Measurements from ENCODE around the gene PGC.
"Not testable (repeated sequence)": the region's sequence is repeated elsewhere in the genome, so short reads cannot be mapped to it uniquely, and the experiment has no call there.

Gene PGC

DNA sequence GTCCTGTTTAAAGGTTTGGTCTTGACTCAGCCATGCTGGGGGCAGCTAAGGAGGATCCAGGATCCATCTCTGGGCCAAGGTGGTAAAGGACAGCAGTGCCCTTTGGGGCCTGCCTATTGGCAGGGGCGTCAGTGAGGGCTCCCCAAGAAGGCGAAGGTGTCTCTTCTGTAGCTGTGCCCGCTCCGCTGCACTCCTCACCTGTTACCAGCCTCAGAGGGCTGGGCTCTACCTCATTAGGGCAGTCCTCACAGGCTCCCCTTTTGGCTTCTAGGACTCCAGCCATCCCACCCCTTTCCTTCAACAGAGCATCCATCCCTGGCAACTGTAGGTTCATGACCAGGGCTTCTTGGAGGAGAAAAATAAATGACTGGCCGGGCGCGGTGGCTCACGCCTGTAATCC is 22.2 kb upstream of the PGC start:
- Histone ChIP-seq H3K4me2 (peak overlapping the region in 9 of 11 experiments; percentile 27 to 57 (median 50); a peak in 6 of 22 replicates), H3K27me3 (no peaks in the 10 kb centered on the region), H3K36me3 (peaks cover 35 to 50% (median 40%) of the 10 kb centered on the region in 11 experiments), H3K4me1 (peaks cover 12 to 31% (median 24%) of the 10 kb centered on the region in 10 experiments), H3K4me3 (no peak overlapping the region), H4K20me1 (peaks cover 0 to 2% (median 0%) of the 10 kb centered on the region in 11 experiments; a peak in 1 of 22 replicates), H3K9ac (0 out of 22 replicates have a peak overlapping the region, but pooled peaks of 1 of the 11 experiments have one; percentile 4), H3K9me3 (replicated peaks in 1 of 11) (no peaks in the 10 kb centered on the region), H3K27ac (no peak overlapping the region)
- no peak for TF ChIP-seq Cebpa-rat (IDR thresholded peaks at IDR 0.05)

DNA sequence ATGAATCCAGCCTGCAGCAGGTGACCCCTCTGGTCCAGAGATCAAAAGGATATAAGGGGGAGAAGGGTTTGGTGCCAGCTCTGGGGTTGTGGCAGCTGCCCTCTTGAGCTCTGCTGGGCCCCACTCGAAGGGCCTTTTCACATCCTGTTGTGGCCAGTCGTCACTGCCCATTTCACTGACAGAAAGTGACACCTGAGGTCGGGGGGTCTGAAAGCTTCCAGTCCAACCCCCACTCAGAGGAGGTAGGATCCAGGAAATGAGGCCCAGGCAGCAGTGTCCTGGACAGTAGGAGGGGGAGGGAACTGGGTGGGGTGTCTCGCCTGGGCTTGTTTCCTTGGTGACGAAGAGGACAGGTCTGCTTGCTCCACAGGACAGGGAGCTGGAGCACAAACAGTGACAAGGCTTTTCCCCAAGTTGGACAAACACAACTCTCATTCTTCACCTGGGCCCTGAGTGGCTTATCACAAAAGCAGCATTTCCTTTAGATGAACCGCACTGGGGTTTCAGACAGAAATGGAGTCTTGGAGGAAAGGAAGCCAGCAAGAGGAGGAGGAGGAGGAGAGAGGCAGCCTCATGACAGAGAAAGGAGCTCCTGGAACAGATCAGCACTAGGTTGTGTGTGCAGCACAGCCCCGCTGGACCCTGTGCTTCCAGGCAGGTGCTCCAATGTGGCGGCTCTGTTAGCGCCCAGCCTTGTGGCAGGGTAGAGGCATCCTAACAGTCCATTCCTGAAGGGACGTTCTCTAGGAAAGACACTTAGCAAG is 21.5 kb upstream of the PGC start:
- no peak for TF ChIP-seq Cebpa-rat (IDR thresholded peaks at IDR 0.05)
- Histone ChIP-seq H3K9ac (peak overlapping the region in 4 of 11 experiments; percentile 4 to 48 (median 10); a peak in 4 of 22 replicates), H4K20me1 (no peaks in the 10 kb centered on the region; a peak in 1 of 22 replicates), H3K27ac (peak overlapping the region in 1 of 11 experiments; percentile 22; a peak in 1 of 22 replicates), H3K4me1 (peaks cover 12 to 31% (median 24%) of the 10 kb centered on the region in 10 experiments), H3K9me3 (replicated peaks in 1 of 11) (no peaks in the 10 kb centered on the region), H3K4me2 (peak overlapping the region; percentile 18 to 57 (median 47); a peak in 20 of 22 replicates), H3K36me3 (peaks cover 31 to 44% (median 35%) of the 10 kb centered on the region in 11 experiments), H3K27me3 (no peaks in the 10 kb centered on the region), H3K4me3 (no peak overlapping the region)

DNA sequence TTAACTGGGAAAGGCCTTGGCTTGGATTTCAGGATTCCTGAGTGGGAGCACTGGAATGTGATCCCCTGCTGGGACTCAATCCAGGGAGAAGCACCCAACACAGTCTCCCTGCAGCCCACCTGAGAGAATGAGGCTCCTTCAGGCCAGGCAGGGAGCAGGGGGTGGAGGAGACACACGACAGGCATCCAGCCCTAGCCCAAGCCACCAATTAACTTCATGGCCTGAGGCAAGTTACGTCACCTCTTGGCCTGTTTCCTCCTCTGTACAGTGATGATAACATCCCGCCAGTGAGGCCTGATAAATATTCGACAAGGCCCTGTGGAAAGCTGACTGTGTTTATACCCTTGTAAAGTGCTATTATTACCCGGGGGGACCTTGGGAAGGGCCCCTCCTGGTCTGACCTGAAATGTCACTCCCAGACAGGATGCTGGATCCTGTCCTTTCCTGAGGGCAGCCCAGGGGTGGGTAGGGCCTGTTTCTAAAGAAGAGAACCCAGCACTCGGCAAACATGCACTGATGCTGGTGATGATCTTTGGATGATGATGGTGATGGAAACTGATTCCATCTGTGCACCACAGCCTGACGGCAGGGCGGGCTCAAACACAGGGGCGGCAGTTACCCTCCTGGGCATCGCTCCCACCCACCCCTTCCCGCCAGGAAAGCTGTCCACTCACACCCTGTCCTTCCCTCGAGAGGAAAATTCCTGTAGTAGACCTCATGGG is 20.1 kb upstream of the PGC start:
- no peak overlapping the region for H3K9ac ChIP-seq
- peak overlapping the region in 9 of 11 experiments; percentile 13 to 53 (median 27); a peak in 13 of 22 replicates for H3K4me2 ChIP-seq
- H3K27ac ChIP-seq, result no peak overlapping the region

DNA sequence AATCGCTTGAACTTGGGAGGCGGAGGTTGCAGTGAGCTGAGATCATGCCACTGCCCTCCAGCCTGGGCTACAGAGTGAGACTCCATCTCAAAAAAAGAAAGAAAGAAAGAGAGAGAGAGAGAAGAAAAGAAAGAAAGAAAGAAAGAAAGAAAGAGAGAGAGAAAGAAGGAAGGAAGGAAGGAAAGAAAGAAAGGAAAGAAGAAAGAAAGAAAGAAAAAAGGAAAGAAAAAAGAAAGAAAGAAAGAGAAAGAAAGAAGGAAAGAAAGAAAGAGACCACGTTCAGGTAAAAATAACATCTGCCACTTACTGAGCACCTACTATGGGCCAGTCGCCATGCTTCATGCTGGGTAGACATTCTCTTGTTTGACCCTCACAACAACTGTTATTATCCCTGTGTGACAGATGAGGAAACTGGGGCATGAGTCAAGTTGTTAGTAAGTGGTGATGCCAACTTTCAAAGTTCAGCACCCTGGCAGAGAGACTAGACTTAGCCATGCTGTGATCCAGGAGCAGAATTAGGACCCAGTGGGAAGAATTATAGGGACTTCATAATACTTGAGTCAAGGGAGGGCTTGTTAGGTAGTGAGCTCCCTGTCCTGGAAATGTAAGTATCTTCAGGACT is 19.0 kb upstream of the PGC start:
- Histone ChIP-seq H3K4me1 (peaks cover 12 to 31% (median 24%) of the 10 kb centered on the region in 10 experiments), H3K36me3 (peaks cover 5 to 20% (median 11%) of the 10 kb centered on the region in 11 experiments; a peak in 21 of 22 replicates), H3K4me2 (peak overlapping the region in 3 of 11 experiments; percentile 38 to 53 (median 47); a peak in 4 of 22 replicates)
- not testable (repeated sequence) for H3K9me3 ChIP-seq (replicated peaks in 1 of 11); H3K4me3 ChIP-seq; H4K20me1 ChIP-seq; H3K9ac ChIP-seq; H3K27ac ChIP-seq; H3K27me3 ChIP-seq

More for the DNA sequence above, 20.1 kb upstream of the PGC start:
- peaks cover 12 to 31% (median 24%) of the 10 kb centered on the region in 10 experiments for H3K4me1 ChIP-seq
- TF ChIP-seq Cebpa-rat (IDR thresholded peaks at IDR 0.05), result no peak
- no peak overlapping the region for H3K4me3 ChIP-seq
- no peaks in the 10 kb centered on the region for H3K27me3 ChIP-seq
- H3K9me3 ChIP-seq (replicated peaks in 1 of 11), result no peaks in the 10 kb centered on the region
- no peaks in the 10 kb centered on the region; a peak in 1 of 22 replicates for H4K20me1 ChIP-seq
- peaks cover 16 to 31% (median 22%) of the 10 kb centered on the region in 11 experiments for H3K36me3 ChIP-seq

DNA sequence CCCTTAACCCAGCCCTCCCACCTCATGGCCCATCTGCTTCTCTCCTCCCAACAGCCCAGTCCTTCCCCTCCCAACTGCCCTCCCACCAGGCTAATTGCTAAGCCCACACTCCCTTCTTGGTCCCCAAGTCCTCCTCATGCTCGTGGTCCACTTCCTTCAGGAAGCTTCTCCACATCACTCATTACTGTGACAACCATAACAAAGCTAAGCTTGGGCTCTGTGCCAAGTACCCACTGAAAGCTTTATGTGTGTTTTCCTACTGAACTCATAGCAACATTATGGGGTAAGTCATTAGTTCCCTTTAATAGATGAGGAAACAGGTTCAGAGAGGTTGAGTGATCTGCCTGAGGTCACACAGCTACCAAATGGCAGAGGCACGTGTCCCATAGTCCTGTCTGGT is 16.3 kb upstream of the PGC start:
- Histone ChIP-seq H3K4me1 (peaks cover 4 to 28% (median 16%) of the 10 kb centered on the region in 10 experiments), H3K27ac (no peak overlapping the region), H3K36me3 (no peaks in the 10 kb centered on the region), H3K27me3 (no peaks in the 10 kb centered on the region), H3K4me3 (no peak overlapping the region), H3K4me2 (no peak overlapping the region), H4K20me1 (no peaks in the 10 kb centered on the region), H3K9me3 (replicated peaks in 1 of 11) (no peaks in the 10 kb centered on the region), H3K9ac (no peak overlapping the region)
- TF ChIP-seq Cebpa-rat (IDR thresholded peaks at IDR 0.05), result no peak

DNA sequence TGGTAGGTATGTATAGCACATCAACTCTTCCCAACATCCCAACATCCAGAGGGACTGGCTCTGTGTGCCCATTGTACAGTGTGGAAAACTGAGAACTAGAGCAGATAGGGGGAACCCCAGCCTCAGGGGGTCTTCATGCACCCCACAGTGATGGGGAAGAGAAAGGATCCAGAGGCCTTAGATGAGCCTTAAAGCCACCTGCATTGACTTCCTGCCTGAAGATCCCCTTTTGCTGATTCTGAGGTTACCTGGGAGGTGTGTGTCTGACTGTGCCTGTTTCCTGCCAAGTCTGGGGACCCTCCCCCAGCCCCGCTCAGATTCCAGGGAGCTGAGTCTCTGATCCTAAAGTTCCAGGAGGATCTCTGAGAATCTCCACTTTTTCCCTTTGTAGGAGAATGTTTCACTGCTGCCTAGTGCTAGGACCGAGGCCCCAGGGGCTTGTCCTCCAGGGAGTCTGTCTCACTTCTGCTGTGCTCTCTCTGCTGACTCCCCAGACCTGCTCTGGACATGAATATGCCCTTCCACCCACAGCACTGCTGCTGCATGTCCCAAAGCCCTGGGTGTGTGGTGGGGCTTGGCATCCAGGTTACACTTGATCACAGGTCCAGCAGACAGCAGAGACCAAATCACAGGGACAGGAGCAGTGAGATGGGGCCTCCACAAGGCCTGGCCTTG is 12.8 kb upstream of the PGC start:
- Histone ChIP-seq H3K4me1 (peaks cover 7 to 41% (median 26%) of the 10 kb centered on the region in 10 experiments; a peak in 17 of 20 replicates), H3K27ac (no peak overlapping the region), H3K4me3 (no peak overlapping the region), H4K20me1 (no peaks in the 10 kb centered on the region), H3K36me3 (no peaks in the 10 kb centered on the region), H3K9ac (peak overlapping the region in 3 of 11 experiments; percentile 11 to 13 (median 13); a peak in 2 of 22 replicates), H3K4me2 (no peak overlapping the region), H3K27me3 (no peaks in the 10 kb centered on the region), H3K9me3 (replicated peaks in 1 of 11) (no peaks in the 10 kb centered on the region)
- TF ChIP-seq Cebpa-rat (IDR thresholded peaks at IDR 0.05), result no peak

DNA sequence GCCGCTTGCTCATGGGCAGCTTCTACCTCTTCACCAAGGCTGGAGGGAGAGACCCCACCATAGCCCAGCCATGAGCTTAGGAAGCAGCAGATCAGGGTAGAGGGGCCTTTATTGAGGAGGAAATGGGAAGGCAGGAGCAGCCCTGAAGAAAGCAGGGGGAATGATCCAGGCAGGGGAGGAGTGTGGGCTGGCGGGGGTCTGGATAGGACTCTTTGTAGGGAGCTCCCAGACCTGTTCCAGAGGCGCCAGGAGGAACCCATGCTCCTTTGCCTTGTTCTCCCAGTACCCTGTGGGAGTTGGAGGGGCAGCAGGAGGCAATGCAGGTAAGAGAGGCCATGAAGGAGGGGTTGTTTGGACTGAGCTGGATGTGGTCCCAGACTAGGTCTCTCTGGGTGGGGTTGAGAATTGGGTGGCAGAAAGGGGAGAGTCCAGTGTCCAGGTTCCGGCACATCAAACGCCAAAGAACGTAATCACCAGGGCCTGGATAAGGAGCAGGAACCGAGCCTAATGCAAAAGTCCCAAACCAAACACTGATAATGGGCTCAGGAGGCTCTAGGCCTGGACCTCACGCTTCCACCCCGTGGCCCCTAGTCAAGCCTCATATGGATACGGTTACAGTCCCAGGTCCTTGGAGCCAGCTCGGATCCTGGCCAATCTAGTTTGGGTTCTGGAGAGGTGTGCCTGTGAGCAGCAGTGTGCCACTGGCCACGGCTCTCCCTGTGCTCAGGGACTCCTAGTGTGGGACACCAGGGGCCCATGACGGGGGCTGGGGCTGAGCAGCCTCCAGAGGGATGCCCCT is 12.1 kb upstream of the PGC start:
- no peak overlapping the region for H3K4me3 ChIP-seq
- no peaks in the 10 kb centered on the region for H3K36me3 ChIP-seq
- H3K27me3 ChIP-seq, result no peaks in the 10 kb centered on the region
- no peak overlapping the region for H3K9ac ChIP-seq
- no peak overlapping the region for H3K4me2 ChIP-seq
- no peak for TF ChIP-seq Cebpa-rat (IDR thresholded peaks at IDR 0.05)
- no peak overlapping the region for H3K27ac ChIP-seq
- peaks cover 7 to 41% (median 26%) of the 10 kb centered on the region in 10 experiments; a peak in 17 of 20 replicates for H3K4me1 ChIP-seq
- H4K20me1 ChIP-seq, result no peaks in the 10 kb centered on the region
- no peaks in the 10 kb centered on the region for H3K9me3 ChIP-seq (replicated peaks in 1 of 11)

DNA sequence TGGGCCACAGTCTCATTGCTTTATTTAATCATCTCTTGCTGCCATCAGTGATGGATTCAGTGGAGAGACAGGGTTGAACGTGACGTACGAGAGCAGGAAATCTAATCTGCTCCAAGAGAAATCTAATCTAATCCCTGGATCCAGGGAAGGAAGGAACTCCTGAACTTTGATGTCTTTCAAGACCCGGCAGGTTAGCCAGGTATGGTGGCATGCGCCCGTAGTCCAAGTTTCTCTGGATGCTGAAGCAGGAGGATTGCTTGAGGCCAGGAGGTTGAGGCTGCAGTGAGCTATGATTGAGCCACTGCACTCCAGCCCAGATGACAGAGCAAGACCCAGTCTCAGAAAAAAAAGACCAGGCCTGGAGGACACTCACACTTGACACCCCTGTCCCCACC is 11.4 kb upstream of the PGC start:
- no peak overlapping the region for H3K4me2 ChIP-seq
- no peak overlapping the region for H3K4me3 ChIP-seq
- H3K9me3 ChIP-seq (replicated peaks in 1 of 11), result no peaks in the 10 kb centered on the region
- no peak overlapping the region for H3K27ac ChIP-seq
- TF ChIP-seq Cebpa-rat (IDR thresholded peaks at IDR 0.05), result no peak
- H3K4me1 ChIP-seq, result peaks cover 7 to 41% (median 26%) of the 10 kb centered on the region in 10 experiments; a peak in 17 of 20 replicates
- no peak overlapping the region for H3K9ac ChIP-seq
- H3K27me3 ChIP-seq, result no peaks in the 10 kb centered on the region
- H4K20me1 ChIP-seq, result no peaks in the 10 kb centered on the region
- no peaks in the 10 kb centered on the region for H3K36me3 ChIP-seq
